Aorta (tissue), 5 donors: ENCODE results near the gene CDAN1. TPM values are rescaled to one million over a fixed set of nuclear protein-coding genes. Genes with fewer than 3 reads are reported as not detected.

Experiments
- ATAC-seq: fragments of 200-7000 bp; cut with Tn5 transposase; one replicate; pipeline ENCODE4 v1.9.1; 2022; ENCODE audit warnings: moderate library complexity; ENCODE audit not compliant: low FRiP score
- DNase-seq, 2 donors: peaks; one replicate each; pipeline ENCODE4 v3.0.0-alpha.2; 2020
- H3K27ac ChIP-seq, 2 donors: one replicate each; pipeline ENCODE4 v1.5.1; 2013; ENCODE audit warnings: low read length in 2 of 2, mild to moderate bottlenecking in 2 of 2, moderate library complexity in 2 of 2, control low read depth in 1 of 2, inconsistent platforms in 1 of 2, low read depth in 1 of 2
- H3K27me3 ChIP-seq, 2 donors: one replicate each; pipeline ENCODE4 v1.6.1; 2013; ENCODE audit warnings: control low read depth in 1 of 2, low read length in 1 of 2, mild to moderate bottlenecking in 1 of 2, moderate library complexity in 1 of 2; ENCODE audit not compliant: insufficient read depth in 2 of 2, control insufficient read depth in 1 of 2
- H3K36me3 ChIP-seq, 2 donors: one replicate each; pipeline ENCODE4 v1.6.1; 2013; ENCODE audit warnings: control low read depth in 1 of 2, low read length in 1 of 2, mild to moderate bottlenecking in 1 of 2; ENCODE audit not compliant: insufficient read depth in 2 of 2, control insufficient read depth in 1 of 2
- H3K4me1 ChIP-seq, 2 donors: one replicate each; pipeline ENCODE4 v1.6.1; 2013; ENCODE audit warnings: low read length in 2 of 2, control low read depth in 1 of 2, mild to moderate bottlenecking in 1 of 2, moderate library complexity in 1 of 2; ENCODE audit not compliant: insufficient read depth in 2 of 2, control insufficient read depth in 1 of 2
- H3K4me3 ChIP-seq, 2 donors: one replicate each; pipeline ENCODE4 v1.5.1; 2013; ENCODE audit warnings: low read length in 2 of 2, control low read depth in 1 of 2, mild to moderate bottlenecking in 1 of 2
- H3K9me3 ChIP-seq: one replicate; pipeline ENCODE4 v1.6.1; 2013; ENCODE audit warnings: mild to moderate bottlenecking, low read length; ENCODE audit not compliant: control insufficient read depth
- WGBS, 2 donors: extraction: QIAGEN DNeasy Blood & Tissue Kit; methylation state at CpG; one replicate each; pipeline ENCODE4 v1.1.7; 2013; 5-methylcytosine and 5-hydroxymethylcytosine counted together
- intact Hi-C, 2 donors: fragments of 100-400 bp; cut with DNase I; formaldehyde crosslinking; loops; one replicate each; pipeline versions ENCODE4 v1.14.2 to v1.15.0; 2022
- polyA plus RNA-seq, 2 donors: library from polyadenylated mRNA; stranded (reverse); fragments of 200-250 nt; gene quantifications; one replicate each; pipeline ENCODE4 v1.2.3, GENCODE V29; 2013
- total RNA-seq, 2 donors: library from RNA; stranded (reverse); fragmentation: NEBNext Ultra II Directional; extraction: Animal tissue kit (Norgen Biotek cat#: 25700); gene quantifications; one replicate each; pipeline ENCODE4 v1.2.1, GENCODE V29; 2021
- donor health status: healthy with polysubstance abuse.
- donor health status: Bipolar disorder and iron deficiency.
- donor health status: DM: no; HTN: no; CAD: no.
- donor health status: DM: no; HTN: no; CAD: no.
- donor health status: DM: yes; HTN: yes; CAD: no.

CDAN1 gene
- total and polyA plus RNA-seq, 4 donors: 2.8 to 24.6 (median 13.8) TPM

DNA sequence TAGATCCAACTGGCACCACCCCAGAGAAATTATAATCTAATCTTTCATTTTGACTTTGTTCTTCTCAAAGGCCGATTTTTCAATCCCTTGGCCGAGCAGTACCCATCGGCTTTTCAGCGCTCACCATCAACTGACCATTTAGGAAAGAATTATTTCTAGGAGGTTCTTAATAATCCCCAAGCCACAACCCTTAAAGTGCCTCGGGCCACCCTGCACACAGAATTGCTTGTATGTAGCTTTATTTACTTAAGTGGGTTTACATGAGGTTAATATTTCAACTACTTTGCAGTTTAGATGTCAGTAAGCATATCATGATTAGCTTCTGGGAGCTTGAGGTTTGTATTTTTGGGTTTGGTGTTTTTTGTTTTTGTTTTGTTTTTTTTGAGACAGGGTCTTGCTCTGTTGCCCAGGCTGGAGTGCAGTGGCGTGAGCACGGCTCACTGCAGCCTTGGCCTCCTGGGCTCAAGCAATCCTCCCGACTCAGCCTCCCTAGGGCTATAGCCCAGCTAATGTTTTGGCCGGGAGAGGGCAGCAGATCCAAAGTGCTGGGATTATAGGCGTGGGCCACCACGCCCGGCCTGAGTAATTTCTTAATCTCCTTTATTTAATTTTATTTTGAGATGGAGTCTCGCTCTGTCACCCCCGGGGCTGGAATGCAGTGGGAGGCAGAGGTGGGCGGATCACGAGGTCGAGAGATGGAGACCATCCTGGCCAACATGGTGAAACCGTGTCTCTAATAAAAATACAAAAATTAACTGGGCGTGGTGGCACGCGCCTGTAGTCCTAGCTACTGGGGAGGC lies 801 bp upstream of the CDAN1 start:
- Histone ChIP-seq H3K4me3 (peak overlapping the region; percentile 36 to 67), H3K27ac (peak overlapping the region in 1 of 2 donors; percentile 94), H3K4me1 (no peaks in the 10 kb centered on the region), H3K9me3 (no peaks in the 10 kb centered on the region), H3K36me3 (no peaks in the 10 kb centered on the region), H3K27me3 (no peaks in the 10 kb centered on the region)
- intact Hi-C loops: no loop called here
- peak in 1 of 2 donors; percentile 52 for DNase-seq
- 71 to 72% methylated on average over 21 of the region's 21 CpGs for WGBS, 2 donors
- ATAC-seq: no peak

DNA sequence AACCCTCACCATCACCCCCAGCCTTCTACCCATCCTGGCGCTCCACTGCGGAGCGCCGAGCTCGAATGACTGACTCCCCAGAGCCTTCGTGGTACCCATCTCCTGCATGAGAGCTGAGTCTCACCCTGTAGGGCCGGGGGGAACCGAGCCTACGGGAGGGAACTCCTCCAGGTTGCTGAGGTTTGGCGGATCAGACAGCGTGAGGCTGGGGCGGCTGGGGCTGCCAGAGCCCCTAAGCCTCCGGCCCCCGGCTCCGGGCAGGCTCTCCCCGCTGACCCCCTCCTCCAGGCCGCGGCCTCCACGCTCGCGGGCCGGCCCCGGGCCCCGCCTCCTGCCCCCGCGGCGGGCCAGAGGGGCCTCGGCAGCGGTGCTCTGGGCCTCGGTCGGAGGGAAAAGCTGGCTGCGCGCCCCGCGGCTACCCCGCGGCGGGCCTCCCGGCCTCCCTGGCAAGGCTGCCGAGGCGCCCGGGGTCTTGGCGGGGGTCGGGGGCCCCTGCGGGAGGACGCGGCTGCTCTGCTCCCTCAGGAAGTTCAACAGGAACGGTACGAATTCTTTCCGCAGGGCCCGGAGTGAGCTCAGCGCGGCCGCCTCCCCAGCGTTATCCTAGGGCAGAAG lies 643 bp downstream of the CDAN1 start:
- H3K36me3 ChIP-seq: peaks cover 0 to 1% of the 10 kb centered on the region in 2 donors
- peak overlapping the region; percentile 77 for H3K4me3 ChIP-seq
- peak overlapping the region; percentile 9 to 55 for H3K27ac ChIP-seq
- DNase-seq (peak in 1 of 2 donors; percentile 80), ATAC-seq (peak; percentile 19)
- H3K9me3 ChIP-seq: no peaks in the 10 kb centered on the region
- no peaks in the 10 kb centered on the region for H3K27me3 ChIP-seq
- WGBS, 2 donors: 1% methylated on average over 55 of the region's 55 CpGs
- H3K4me1 ChIP-seq: no peaks in the 10 kb centered on the region
- intact Hi-C loops: no loop called here

GRCh38 chr15:42735382-42736165 lies 1.4 kb downstream of the CDAN1 start:
- WGBS, 2 donors: 68 to 80% methylated on average over 19 of the region's 19 CpGs
- ATAC-seq: no peak
- peak overlapping the region; percentile 77 for H3K4me3 ChIP-seq
- peaks cover 0 to 3% of the 10 kb centered on the region in 2 donors for H3K36me3 ChIP-seq
- H3K27me3 ChIP-seq: no peaks in the 10 kb centered on the region
- intact Hi-C loops: no loop called here
- DNase-seq: peak in 1 of 2 donors; percentile 70
- no peak overlapping the region for H3K27ac ChIP-seq
- no peaks in the 10 kb centered on the region for H3K9me3 ChIP-seq
- no peaks in the 10 kb centered on the region for H3K4me1 ChIP-seq

DNA sequence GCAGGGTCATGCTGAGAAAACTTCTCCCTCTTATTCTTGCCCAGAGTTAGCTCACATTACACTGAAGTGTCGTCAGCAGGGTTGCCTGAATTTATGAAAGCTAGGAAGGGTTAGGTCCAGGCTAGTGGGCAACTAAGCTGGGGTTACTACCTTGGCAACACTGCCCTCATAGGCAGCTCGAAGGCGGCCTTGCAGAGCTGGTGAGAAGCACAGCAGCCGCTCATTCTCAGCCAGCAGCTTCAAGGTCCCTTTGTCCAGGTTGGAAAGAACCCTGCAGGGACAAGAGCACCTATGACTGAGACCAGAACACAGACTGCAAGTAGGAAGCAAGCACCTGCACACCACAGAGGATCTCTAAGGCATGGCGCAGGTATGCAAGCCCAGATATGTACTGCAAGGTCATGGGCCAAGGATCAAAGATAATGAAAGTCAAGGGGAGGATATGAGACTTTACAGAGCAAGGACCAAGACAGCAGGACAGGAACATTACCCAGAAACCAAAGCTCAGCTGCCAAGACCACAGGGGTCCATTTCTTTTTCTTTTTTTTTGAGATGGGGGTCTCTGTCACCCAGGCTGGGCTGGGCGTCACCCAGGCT lies 2.8 kb downstream of the CDAN1 start:
- Histone ChIP-seq H3K27me3 (no peaks in the 10 kb centered on the region), H3K4me3 (no peak overlapping the region), H3K27ac (peak overlapping the region in 1 of 2 donors; percentile 36), H3K4me1 (no peaks in the 10 kb centered on the region), H3K9me3 (no peaks in the 10 kb centered on the region), H3K36me3 (peaks cover 0 to 4% of the 10 kb centered on the region in 2 donors)
- intact Hi-C loops: loop anchor here in 1 of 2 donors (5.0 kb wide), 1 partner anchor 193 kb away; no protein-coding TSS in a partner anchor
- ATAC-seq (no peak), DNase-seq (no peak)
- 86 to 89% methylated on average over 6 of the region's 6 CpGs for WGBS, 2 donors

GRCh38 chr15:42733027-42733426 lies 3.9 kb downstream of the CDAN1 start:
- no peaks in the 10 kb centered on the region for H3K9me3 ChIP-seq
- intact Hi-C loops: loop anchor here in 1 of 2 donors (5.0 kb wide), 1 partner anchor 194 kb away; no protein-coding TSS in a partner anchor
- H3K27ac ChIP-seq: no peak overlapping the region
- peaks cover 0 to 4% of the 10 kb centered on the region in 2 donors for H3K36me3 ChIP-seq
- no peaks in the 10 kb centered on the region for H3K27me3 ChIP-seq
- WGBS, 2 donors: 85 to 89% methylated on average over 11 of the region's 11 CpGs
- no peak for ATAC-seq
- peak in 1 of 2 donors; percentile 30 for DNase-seq
- H3K4me1 ChIP-seq: no peaks in the 10 kb centered on the region
- H3K4me3 ChIP-seq: no peak overlapping the region

DNA sequence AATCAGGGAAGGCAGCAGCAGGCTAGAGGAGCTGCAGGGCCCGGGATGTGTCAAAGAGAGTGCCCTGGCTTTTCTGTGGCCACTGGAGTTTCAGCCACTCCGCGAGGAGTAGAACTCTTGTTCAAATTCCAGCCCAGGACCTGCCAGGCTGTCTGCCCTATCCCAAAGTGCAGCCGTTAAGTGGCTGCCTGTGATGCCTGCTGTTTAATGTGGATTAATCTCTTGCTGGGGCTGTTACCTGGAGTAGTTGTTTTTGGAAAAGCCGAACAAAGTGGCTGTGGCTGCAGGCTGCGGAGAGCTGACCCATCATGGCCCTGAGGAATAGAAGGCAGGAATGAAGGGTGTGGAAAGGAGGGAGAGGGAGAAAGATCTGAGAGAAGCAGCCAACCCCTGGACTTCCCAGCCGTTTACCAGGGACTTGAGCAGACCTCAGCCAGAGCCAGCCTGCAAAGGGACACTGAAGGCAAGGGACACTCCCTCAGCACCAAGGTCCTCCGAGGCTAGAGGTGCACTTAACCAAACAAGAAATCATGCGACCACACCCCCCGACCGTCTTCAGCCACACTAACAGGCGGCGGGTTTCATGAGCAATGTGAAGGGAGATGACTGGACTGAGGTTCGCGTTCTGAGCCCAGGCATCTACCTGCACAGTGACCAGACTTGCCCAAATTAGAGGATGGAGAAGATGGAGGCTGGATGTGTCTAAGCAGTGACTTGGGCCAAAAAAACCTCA lies 4.7 kb downstream of the CDAN1 start:
- Histone ChIP-seq H3K27me3 (no peaks in the 10 kb centered on the region), H3K4me3 (no peak overlapping the region), H3K36me3 (peaks cover 0 to 4% of the 10 kb centered on the region in 2 donors), H3K4me1 (no peaks in the 10 kb centered on the region), H3K27ac (no peak overlapping the region), H3K9me3 (no peaks in the 10 kb centered on the region)
- DNase-seq (peak in 1 of 2 donors; percentile 61), ATAC-seq (no peak)
- intact Hi-C loops: loop anchor here in 1 of 2 donors (5.0 kb wide), 1 partner anchor 195 kb away; no protein-coding TSS in a partner anchor
- 75 to 79% methylated on average over 15 of the region's 15 CpGs for WGBS, 2 donors

DNA sequence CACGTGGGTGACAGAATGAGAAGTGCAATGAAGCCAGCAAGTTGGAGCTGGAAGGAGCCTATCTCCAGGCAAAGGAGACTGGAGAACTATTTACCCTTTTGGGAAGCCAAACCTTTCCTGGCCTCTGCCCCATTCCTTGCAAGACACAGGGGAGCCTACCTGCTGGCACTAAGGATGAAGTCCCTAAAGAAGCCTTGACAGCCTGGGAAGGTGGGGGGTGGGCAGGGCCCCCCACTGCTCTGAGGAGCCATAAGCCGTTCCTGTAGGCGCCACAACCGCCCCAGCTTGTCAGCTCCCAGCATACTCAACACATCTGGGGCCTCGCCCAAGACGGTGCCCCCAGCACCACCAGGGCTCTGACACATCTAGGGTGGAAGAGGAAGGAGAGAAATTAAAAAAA lies 5.5 kb downstream of the CDAN1 start:
- DNase-seq (peak in 1 of 2 donors; percentile 41), ATAC-seq (no peak)
- WGBS, 2 donors: 68 to 78% methylated on average over 6 of the region's 6 CpGs
- Histone ChIP-seq H3K9me3 (no peaks in the 10 kb centered on the region), H3K27ac (no peak overlapping the region), H3K27me3 (no peaks in the 10 kb centered on the region), H3K4me1 (no peaks in the 10 kb centered on the region), H3K4me3 (no peak overlapping the region), H3K36me3 (peaks cover 0 to 4% of the 10 kb centered on the region in 2 donors)
- intact Hi-C loops: loop anchor here in 1 of 2 donors (5.0 kb wide), 1 partner anchor 196 kb away; no protein-coding TSS in a partner anchor
